H1 (cell line): ENCODE data around the gene FGF11. TPM values are rescaled to one million over a fixed set of nuclear protein-coding genes. Genes with fewer than 3 reads are reported as not detected.

Source experiments
- CTCF ChIA-PET: fragments of 300-600 bp; sonication (Branson Sonifier 250); formaldehyde crosslinking; loops from one replicate; lab custom pipeline; 2021; ENCODE audit not compliant: partially characterized antibody; lab: Charles Lee
- POLR2A ChIA-PET: fragments of 300-600 bp; sonication (Branson Sonifier 250); formaldehyde crosslinking; loops from one replicate; lab custom pipeline; 2021; ENCODE audit warnings: inconsistent platforms; ENCODE audit not compliant: partially characterized antibody; lab: Charles Lee
- DNase-seq, 2 experiments: peaks; one replicate each; pipeline versions ENCODE4 v3.0.0 to v3.0.0-alpha.2; 2010 to 2022; ENCODE audit warnings: low spot score in 2 of 2, low read depth in 1 of 2, mixed read lengths in 1 of 2
- FAIRE-seq: peaks from 2 replicates; lab custom pipeline; 2011; peaks lifted over from hg19 to GRCh38; lab: Jason Lieb, UNC
- H2AFZ ChIP-seq: 2 replicates; pipeline ENCODE4 v1.8.1; 2012; ENCODE audit warnings: low read length, inconsistent platforms
- H2AK5ac ChIP-seq: 2 replicates; pipeline ENCODE4 v1.6.1; 2013; ENCODE audit warnings: low read depth, low read length
- H2BK120ac ChIP-seq: replicated peaks from 2 replicates; pipeline ENCODE3; 2013; ENCODE audit warnings: low read depth, low read length, inconsistent platforms
- H2BK12ac ChIP-seq: 2 replicates; pipeline ENCODE4 v1.6.1; 2013; ENCODE audit warnings: low read depth, low read length
- H2BK15ac ChIP-seq: 2 replicates; pipeline ENCODE4 v1.6.1; 2013; ENCODE audit warnings: low read length
- H2BK20ac ChIP-seq: 2 replicates; pipeline ENCODE4 v1.6.1; 2013; ENCODE audit warnings: low read length
- H2BK5ac ChIP-seq: 2 replicates; pipeline ENCODE4 v1.6.1; 2013; ENCODE audit warnings: low read depth, low read length
- H3K14ac ChIP-seq: 2 replicates; pipeline ENCODE4 v1.6.1; 2013; ENCODE audit warnings: inconsistent platforms; ENCODE audit not compliant: insufficient read length
- H3K18ac ChIP-seq: 2 replicates; pipeline ENCODE4 v1.6.1; 2013; ENCODE audit warnings: low read length; ENCODE audit errors: extremely low read depth
- H3K23ac ChIP-seq: 2 replicates; pipeline ENCODE4 v1.6.1; 2013; ENCODE audit warnings: inconsistent platforms; ENCODE audit not compliant: insufficient read length
- H3K23me2 ChIP-seq: 2 replicates; pipeline ENCODE4 v1.6.1; 2013; ENCODE audit warnings: low read depth, low read length
- H3K27ac ChIP-seq: 2 replicates; pipeline ENCODE4 v1.6.1; 2011; ENCODE audit warnings: low read depth, low read length, inconsistent platforms
- H3K27me3 ChIP-seq, 4 experiments: replicated peaks in 1 of 4; 1 replicate in 1 of 4; 2 replicates in 3 of 4; pipeline versions ENCODE4 v1.6.1 to v1.8.1; 2011 to 2013; ENCODE audit warnings: low read length in 3 of 4, mild to moderate bottlenecking in 3 of 4, inconsistent platforms in 2 of 4, mixed read lengths in 2 of 4, moderate library complexity in 1 of 4; ENCODE audit not compliant: control insufficient read depth in 3 of 4, insufficient read depth in 3 of 4; ENCODE audit errors: extremely low read depth in 1 of 4
- H3K36me3 ChIP-seq, 4 experiments: 2 replicates each; pipeline versions ENCODE4 v1.6.1 to v1.8.1; 2011 to 2013; ENCODE audit warnings: mild to moderate bottlenecking in 4 of 4, low read length in 3 of 4, moderate library complexity in 2 of 4, control low read depth in 1 of 4, inconsistent platforms in 1 of 4; ENCODE audit not compliant: insufficient read depth in 4 of 4, control insufficient read depth in 2 of 4
- H3K4ac ChIP-seq: replicated peaks from 2 replicates; pipeline ENCODE3; 2013; ENCODE audit warnings: low read length, low read depth, mixed read lengths, inconsistent platforms; ENCODE audit not compliant: insufficient read length
- H3K4me1 ChIP-seq, 4 experiments: replicated peaks in 1 of 4; 1 replicate in 1 of 4; 2 replicates in 3 of 4; pipeline versions ENCODE4 v1.6.1 to v1.8.1; 2011 to 2013; ENCODE audit warnings: low read length in 3 of 4, inconsistent platforms in 2 of 4, mixed read lengths in 1 of 4; ENCODE audit not compliant: insufficient read depth in 4 of 4, control insufficient read depth in 3 of 4
- H3K4me2 ChIP-seq, 2 experiments: 2 replicates each; pipeline versions ENCODE4 v1.6.1 to v1.8.1; 2011 to 2013; ENCODE audit warnings: low read depth in 2 of 2, low read length in 2 of 2, control low read depth in 1 of 2, inconsistent platforms in 1 of 2, mild to moderate bottlenecking in 1 of 2; ENCODE audit not compliant: insufficient read depth in 1 of 2
- H3K4me3 ChIP-seq, 4 experiments: fragments of 200-600, 300-600 bp in 1 of 4; sonication (generic), shearing (Covaris generic), sonication (Bioruptor Twin) in 1 of 4; 2 replicates each; pipeline versions ENCODE4 v1.5.1 to v1.8.1; 2011 to 2016; ENCODE audit warnings: low read length in 4 of 4, low read depth in 3 of 4, control low read depth in 2 of 4, inconsistent platforms in 2 of 4, mild to moderate bottlenecking in 2 of 4, mixed read lengths in 1 of 4, moderate library complexity in 1 of 4; ENCODE audit not compliant: insufficient read depth in 2 of 4; ENCODE audit errors: extremely low read depth in 1 of 4
- H3K56ac ChIP-seq: replicated peaks from 2 replicates; pipeline ENCODE3; 2013; ENCODE audit warnings: low read depth, mild to moderate bottlenecking, mixed read lengths, low read length, inconsistent platforms; ENCODE audit not compliant: insufficient read length
- H3K79me1 ChIP-seq: 2 replicates; pipeline ENCODE4 v1.6.1; 2013; ENCODE audit warnings: low read depth, low read length, control low read depth
- H3K79me2 ChIP-seq, 2 experiments: 2 replicates each; pipeline versions ENCODE4 v1.6.1 to v1.8.1; 2012 to 2013; ENCODE audit warnings: low read length in 2 of 2, mild to moderate bottlenecking in 2 of 2, inconsistent platforms in 1 of 2; ENCODE audit not compliant: insufficient read depth in 2 of 2, control insufficient read depth in 1 of 2
- H3K9ac ChIP-seq, 4 experiments: replicated peaks in 1 of 4; 1 replicate in 1 of 4; 2 replicates in 3 of 4; pipeline versions ENCODE4 v1.6.1 to v1.8.1; 2011 to 2013; ENCODE audit warnings: low read depth in 3 of 4, low read length in 3 of 4, control low read depth in 2 of 4, mild to moderate bottlenecking in 2 of 4, moderate library complexity in 2 of 4, inconsistent platforms in 1 of 4; ENCODE audit errors: extremely low read depth in 1 of 4
- H3K9me3 ChIP-seq, 2 experiments: 2 replicates each; pipeline versions ENCODE4 v1.6.1 to v1.8.1; 2012 to 2013; ENCODE audit warnings: mild to moderate bottlenecking in 2 of 2, moderate library complexity in 2 of 2, control low read depth in 1 of 2, inconsistent platforms in 1 of 2, low read depth in 1 of 2, low read length in 1 of 2, mixed read lengths in 1 of 2; ENCODE audit not compliant: insufficient read depth in 2 of 2
- H4K20me1 ChIP-seq, 2 experiments: replicated peaks in 1 of 2; 2 replicates each; pipeline versions ENCODE3 to v1.8.1; 2011 to 2013; ENCODE audit warnings: inconsistent platforms in 2 of 2, low read length in 2 of 2, mild to moderate bottlenecking in 1 of 2; ENCODE audit not compliant: insufficient read depth in 2 of 2, control insufficient read depth in 1 of 2
- H4K5ac ChIP-seq: 2 replicates; pipeline ENCODE4 v1.6.1; 2013; ENCODE audit warnings: low read length, low read depth, mixed read lengths, inconsistent platforms; ENCODE audit not compliant: insufficient read length
- H4K8ac ChIP-seq: 2 replicates; pipeline ENCODE4 v1.8.0; 2013; ENCODE audit warnings: mild to moderate bottlenecking, moderate library complexity, low read length, inconsistent platforms; ENCODE audit not compliant: insufficient read depth; ENCODE audit errors: extremely low read depth
- H4K91ac ChIP-seq: replicated peaks from 2 replicates; pipeline ENCODE3; 2013; ENCODE audit warnings: low read length, mixed read lengths, inconsistent platforms; ENCODE audit not compliant: insufficient read length
- CEBPB ChIP-seq: IDR thresholded peaks from 2 replicates; pipeline ENCODE4 v1.6.1; 2012; ENCODE audit warnings: low read depth, low read length
- CHD1 ChIP-seq: IDR thresholded peaks from 2 replicates; pipeline ENCODE4 v1.6.1; 2012; ENCODE audit warnings: low read depth, low read length, improper control_type of control experiment
- EGR1 ChIP-seq: IDR thresholded peaks from 2 replicates; pipeline ENCODE4 v1.6.1; 2011; ENCODE audit warnings: low read depth, low read length, borderline replicate concordance
- GTF2F1 ChIP-seq: IDR thresholded peaks from 2 replicates; pipeline ENCODE4 v1.6.1; 2012; ENCODE audit warnings: low read depth, low read length, improper control_type of control experiment, borderline replicate concordance
- MAFK ChIP-seq: IDR thresholded peaks from 2 replicates; pipeline ENCODE4 v1.6.1; 2012; ENCODE audit warnings: low read depth, mild to moderate bottlenecking, improper control_type of control experiment, low read length
- NANOG ChIP-seq: IDR thresholded peaks from 2 replicates; pipeline ENCODE4 v1.6.1; 2011; ENCODE audit warnings: low read length, low read depth, mild to moderate bottlenecking, inconsistent platforms; ENCODE audit not compliant: insufficient read depth, poor library complexity, severe bottlenecking
- NRF1 ChIP-seq: IDR thresholded peaks from 2 replicates; pipeline ENCODE4 v1.6.1; 2011; ENCODE audit warnings: mild to moderate bottlenecking, low read depth, low read length, improper control_type of control experiment
- POU5F1 ChIP-seq: IDR thresholded peaks from 2 replicates; pipeline ENCODE4 v1.6.1; 2011; ENCODE audit warnings: low read depth, mild to moderate bottlenecking, low read length, moderate library complexity
- SIRT6 ChIP-seq: IDR thresholded peaks from one replicate; pipeline ENCODE4 v1.7.1; 2012; ENCODE audit warnings: low read length, inconsistent platforms
- SP2 ChIP-seq: IDR thresholded peaks from 2 replicates; pipeline ENCODE4 v1.6.1; 2012; ENCODE audit warnings: mild to moderate bottlenecking, low read length, inconsistent platforms
- SP4 ChIP-seq: IDR thresholded peaks from 2 replicates; pipeline ENCODE4 v1.6.1; 2012; ENCODE audit warnings: low read length, inconsistent platforms
- TAF1 ChIP-seq: IDR thresholded peaks from 2 replicates; pipeline ENCODE4 v1.6.1; 2011; ENCODE audit warnings: mild to moderate bottlenecking, low read depth, low read length
- WGBS, 2 experiments: shearing (Covaris generic) in 1 of 2; methylation state at CpG; one replicate each; pipeline versions ENCODE4 v1.1.6 to v1.1.7; 2013 to 2015; ENCODE audit warnings: low lambda C conversion rate in 2 of 2, mixed read lengths in 2 of 2, inconsistent platforms in 1 of 2, low coverage in 1 of 2, missing lambda C conversion rate in 1 of 2; ENCODE audit not compliant: insufficient replicate concordance in 2 of 2, insufficient coverage in 1 of 2, insufficient read length in 1 of 2; ENCODE audit errors: extremely low coverage in 1 of 2, missing lambda C conversion rate in 1 of 2; 5-methylcytosine and 5-hydroxymethylcytosine counted together
- polyA plus RNA-seq, 7 experiments: library from polyadenylated mRNA; depleted of rRNA in 3 of 7; stranded (reverse) in 5 of 7; unstranded in 2 of 7; fragments of >200 nt in 5 of 7; fragments of 200-250 nt in 2 of 7; gene quantifications; 1 replicate in 5 of 7; 2 replicates in 1 of 7; 4 replicates in 1 of 7; pipeline versions ENCODE4 v1.2.1 to v1.2.3, GENCODE V29; 2011 to 2013; ENCODE audit warnings: missing spikeins in 2 of 7, mixed read lengths in 2 of 7
- total RNA-seq: library from RNA; stranded (reverse); fragmentation: NEBNext Ultra II Directional; extraction: Animal tissue kit (Norgen Biotek cat#: 25700); gene quantifications from 2 replicates; pipeline ENCODE4 v1.2.1, GENCODE V29; 2021

FGF11 gene
- total and polyA plus RNA-seq, 2 of the 8 experiments (the other 6 are each of a cell fraction or from before 2014, with no cell fraction given), result 11.8 to 26.1 TPM

- Histone ChIP-seq H3K9me3 (no peaks in the 10 kb centered on the region), H3K36me3 (no peaks in the 10 kb centered on the region), H3K4ac (no peak overlapping the region), H2BK120ac (no peak overlapping the region), H2BK5ac (no peak overlapping the region), H3K9ac (no peak overlapping the region), H3K27me3 (peaks cover 0 to 16% (median 13%) of the 10 kb centered on the region in 4 experiments; a peak in 6 of 7 replicates), H3K27ac (no peak overlapping the region), H3K79me1 (no peaks in the 10 kb centered on the region), H2AFZ (no peak overlapping the region), H3K4me1 (peaks cover 3 to 18% (median 16%) of the 10 kb centered on the region in 4 experiments), H2BK12ac (no peak overlapping the region; the same call in 1 of the 2 replicates), H4K91ac (no peak overlapping the region), H3K79me2 (no peaks in the 10 kb centered on the region), H3K18ac (no peak overlapping the region), H3K56ac (no peak overlapping the region), H2AK5ac (0 out of 2 replicates have a peak overlapping the region, but pooled peaks have one; percentile 28), H4K8ac (no peak overlapping the region; the same call in 1 of the 2 replicates), H2BK15ac (no peak overlapping the region), H3K23me2 (peaks cover 15% of the 10 kb centered on the region; the same call in 1 of the 2 replicates), H3K4me2 (peak overlapping the region in 1 of 2 experiments; percentile 77; a peak in 2 of 4 replicates), H3K23ac (no peak overlapping the region), H3K4me3 (peak overlapping the region in 1 of 4 experiments; percentile 66; a peak in 1 of 8 replicates), H4K5ac (no peak overlapping the region), H2BK20ac (no peak overlapping the region), H4K20me1 (no peaks in the 10 kb centered on the region), H3K14ac (no peak overlapping the region)
- no peak for DNase-seq
- ChIA-PET POLR2A (interaction anchor here (0.9 to 15.5 kb wide), 10 partner anchors 7 to 137 kb away, joined by 3 to 339 read pairs (median 5); partner anchors contain the start of genes POLR2A, SLC35G6, TMEM102 and TMEM256), CTCF (interaction anchor here (0.6 to 5.4 kb wide), 17 partner anchors 9 to 267 kb away, joined by 3 to 26 read pairs (median 3); partner anchors contain the start of genes MPDU1, TMEM102 and TNFSF13)
- FAIRE-seq, result no peak
- 81% methylated on average over 7 of the region's 7 CpGs; no CpG with 5 or more reads in 1 of the 2 experiments for WGBS, 2 experiments
- no peak for TF ChIP-seq CHD1
- no peak for TF ChIP-seq POU5F1
- TF ChIP-seq CEBPB, result no peak
- TF ChIP-seq MAFK, result no peak
- TF ChIP-seq NRF1, result no peak
- no peak for TF ChIP-seq SP2
- no peak for TF ChIP-seq GTF2F1
- no peak for TF ChIP-seq NANOG
- no peak for TF ChIP-seq SIRT6
- no peak for TF ChIP-seq TAF1
- no peak for TF ChIP-seq SP4
- TF ChIP-seq EGR1, result no peak
These were observed 4.5 kb downstream of the FGF11 start for GRCh38 chr17:7443499-7444485.
